GM12864 (cell line): Measurements from ENCODE around the gene CKS1B.

Experiments used
- DNase-seq: peaks from one replicate; pipeline ENCODE4 v3.0.0-alpha.2; 2011; ENCODE audit warnings: low read depth
- H3K4me3 ChIP-seq: 2 replicates; pipeline ENCODE4 v1.5.1; 2011; ENCODE audit warnings: mild to moderate bottlenecking, low read depth, low read length, control low read depth
- CTCF ChIP-seq: IDR thresholded peaks from 2 replicates; pipeline ENCODE4 v1.5.1; 2011; ENCODE audit warnings: low read depth, mild to moderate bottlenecking, moderate library complexity, low read length, control low read depth, inconsistent platforms; ENCODE audit errors: missing control alignments

Gene CKS1B

GRCh38 chr1:154936555-154937084 is 37.9 kb upstream of the CKS1B start, which contains the start of gene PMVK:
PMVK (minus strand) TSS chr1:154936719; CDS start chr1:154936685, 34 bp downstream.
- TF ChIP-seq CTCF, result peak; percentile 29
- H3K4me3 ChIP-seq, result peak within 1 kb of the TSS; percentile 81
- peak; percentile 94 for DNase-seq

- TF ChIP-seq CTCF, result peak; percentile 28
- DNase-seq, result peak; percentile 88
- H3K4me3 ChIP-seq, result peak overlapping the region; percentile 81
Measured at GRCh38 chr1:154937085-154937987, 37.1 kb upstream of the CKS1B start.

GRCh38 chr1:154937988-154938386 is 36.5 kb upstream of the CKS1B start:
- TF ChIP-seq CTCF, result no peak
- no peak for DNase-seq
- H3K4me3 ChIP-seq, result peak overlapping the region; percentile 81

GRCh38 chr1:154938604-154939399 is 35.7 kb upstream of the CKS1B start:
- no peak for TF ChIP-seq CTCF
- no peak for DNase-seq
- H3K4me3 ChIP-seq, result peak overlapping the region; percentile 81; the same call in 1 of the 2 replicates

- DNase-seq, result no peak
- peak overlapping the region; percentile 63 for H3K4me3 ChIP-seq
- no peak for TF ChIP-seq CTCF
Measured at GRCh38 chr1:154940213-154940560, 34.3 kb upstream of the CKS1B start.

GRCh38 chr1:154940651-154941194 is 33.8 kb upstream of the CKS1B start:
- peak overlapping the region; percentile 63 for H3K4me3 ChIP-seq
- DNase-seq, result no peak
- TF ChIP-seq CTCF, result no peak
